MG63 (cell line): Measurements from ENCODE around the gene TERT. TPM values are rescaled to one million over a fixed set of nuclear protein-coding genes. Genes with fewer than 3 reads are reported as not detected.
A peak's percentile ranks its signal among the peaks of the same experiment; 100 is the strongest.
"Not testable (repeated sequence)": the region's sequence is repeated elsewhere in the genome, so short reads cannot be mapped to it uniquely, and the experiment has no call there.

Source experiments
- DNase-seq: peaks from one replicate; pipeline ENCODE4 v3.0.0-alpha.2; 2020
- H3K27me3 ChIP-seq: fragments of 250-450 bp; sonication (Bioruptor Pico); 2 replicates; pipeline ENCODE4 v1.5.1; 2020; ENCODE audit warnings: mild to moderate bottlenecking, moderate library complexity
- H3K36me3 ChIP-seq: fragments of 250-450 bp; sonication (Bioruptor Pico); 2 replicates; pipeline ENCODE4 v1.5.1; 2020; ENCODE audit warnings: mild to moderate bottlenecking, moderate library complexity
- H3K4me3 ChIP-seq: fragments of 250-450 bp; sonication (Bioruptor Pico); 2 replicates; pipeline ENCODE4 v1.5.1; 2020; ENCODE audit warnings: mild to moderate bottlenecking, moderate library complexity
- H3K9me3 ChIP-seq: fragments of 250-450 bp; sonication (Bioruptor Pico); 2 replicates; pipeline ENCODE4 v1.5.1; 2020; ENCODE audit warnings: mild to moderate bottlenecking, moderate library complexity
- total RNA-seq: library from RNA; depleted of rRNA; stranded (reverse); fragments of >200 nt; shearing (Covaris generic); gene quantifications from 2 replicates; pipeline ENCODE4 v1.2.3, GENCODE V29; 2014; ENCODE audit warnings: low replicate concordance

TERT gene
- total RNA-seq, 1 experiment from 2014 or later, result 2.4 TPM

DNA sequence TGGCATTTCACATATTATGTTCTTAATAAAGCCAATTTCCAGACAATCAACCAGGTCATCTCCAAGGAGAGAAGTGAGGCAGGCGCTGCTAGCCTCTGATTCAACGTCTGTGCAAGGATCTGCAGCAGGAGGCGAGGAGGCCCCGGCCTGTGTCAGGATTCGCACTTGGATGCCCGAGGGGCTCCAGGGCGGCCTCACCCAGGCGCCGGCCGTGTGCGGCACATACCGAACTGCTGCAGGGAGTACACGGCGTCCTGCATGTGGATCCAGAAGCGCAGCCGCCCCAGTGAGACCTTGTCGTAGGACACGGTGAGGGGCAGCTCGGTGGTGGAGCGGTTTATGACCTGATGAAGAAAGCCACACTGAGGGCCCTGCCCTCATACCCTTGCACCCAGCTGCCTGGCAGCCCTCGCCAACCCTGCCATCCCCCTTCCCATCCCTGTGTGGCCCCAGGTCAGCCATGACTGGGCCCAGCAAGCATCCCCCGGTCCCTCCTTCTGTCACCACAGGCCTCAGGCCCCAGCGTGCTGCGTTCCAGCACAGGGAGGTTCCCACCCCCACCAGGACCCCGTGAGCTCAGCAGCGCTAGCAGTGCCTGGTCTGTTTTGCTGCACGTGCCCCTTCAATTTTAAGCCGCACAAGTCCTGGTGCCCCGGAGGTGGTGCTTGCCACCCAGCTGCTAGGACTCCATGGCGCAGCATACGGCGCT, 40.1 kb upstream of the TERT start:
- Histone ChIP-seq H3K9me3 (no peaks in the 10 kb centered on the region), H3K4me3 (no peak overlapping the region), H3K27me3 (no peaks in the 10 kb centered on the region), H3K36me3 (peaks cover 83% of the 10 kb centered on the region)
- DNase-seq, result no peak

GRCh38 chr5:1333986-1334385, 39.1 kb upstream of the TERT start:
- no peak for DNase-seq
- Histone ChIP-seq H3K4me3 (no peak overlapping the region), H3K27me3 (no peaks in the 10 kb centered on the region), H3K9me3 (peaks cover 2% of the 10 kb centered on the region), H3K36me3 (peaks cover 86% of the 10 kb centered on the region)

DNA sequence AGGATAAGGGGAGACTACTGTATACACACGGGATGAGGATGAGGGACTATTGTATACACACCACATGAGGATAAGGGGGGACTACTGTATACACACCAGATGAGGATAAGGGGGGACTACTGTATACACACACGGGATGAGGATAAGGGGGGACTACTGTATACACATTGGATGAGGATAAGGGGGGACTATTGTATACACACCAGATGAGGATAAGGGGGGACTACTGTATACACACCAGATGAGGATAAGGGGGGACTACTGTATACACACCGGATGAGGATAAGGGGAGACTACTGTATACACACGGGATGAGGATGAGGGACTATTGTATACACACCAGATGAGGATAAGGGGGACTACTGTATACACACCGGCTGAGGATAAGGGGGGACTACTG, 38.4 kb upstream of the TERT start:
- not testable (repeated sequence) for H3K9me3 ChIP-seq, H3K4me3 ChIP-seq, H3K27me3 ChIP-seq, DNase-seq
- peaks cover 81% of the 10 kb centered on the region for H3K36me3 ChIP-seq

- Histone ChIP-seq H3K36me3 (peaks cover 74% of the 10 kb centered on the region), H3K9me3 (peaks cover 3% of the 10 kb centered on the region), H3K27me3 (no peaks in the 10 kb centered on the region), H3K4me3 (no peak overlapping the region)
- no peak for DNase-seq
Measured at GRCh38 chr5:1332461-1333001, 37.7 kb upstream of the TERT start.

GRCh38 chr5:1331861-1332405, 37.1 kb upstream of the TERT start:
- peaks cover 3% of the 10 kb centered on the region for H3K9me3 ChIP-seq
- H3K4me3 ChIP-seq, result no peak overlapping the region
- DNase-seq, result no peak
- peaks cover 68% of the 10 kb centered on the region for H3K36me3 ChIP-seq
- H3K27me3 ChIP-seq, result no peaks in the 10 kb centered on the region

DNA sequence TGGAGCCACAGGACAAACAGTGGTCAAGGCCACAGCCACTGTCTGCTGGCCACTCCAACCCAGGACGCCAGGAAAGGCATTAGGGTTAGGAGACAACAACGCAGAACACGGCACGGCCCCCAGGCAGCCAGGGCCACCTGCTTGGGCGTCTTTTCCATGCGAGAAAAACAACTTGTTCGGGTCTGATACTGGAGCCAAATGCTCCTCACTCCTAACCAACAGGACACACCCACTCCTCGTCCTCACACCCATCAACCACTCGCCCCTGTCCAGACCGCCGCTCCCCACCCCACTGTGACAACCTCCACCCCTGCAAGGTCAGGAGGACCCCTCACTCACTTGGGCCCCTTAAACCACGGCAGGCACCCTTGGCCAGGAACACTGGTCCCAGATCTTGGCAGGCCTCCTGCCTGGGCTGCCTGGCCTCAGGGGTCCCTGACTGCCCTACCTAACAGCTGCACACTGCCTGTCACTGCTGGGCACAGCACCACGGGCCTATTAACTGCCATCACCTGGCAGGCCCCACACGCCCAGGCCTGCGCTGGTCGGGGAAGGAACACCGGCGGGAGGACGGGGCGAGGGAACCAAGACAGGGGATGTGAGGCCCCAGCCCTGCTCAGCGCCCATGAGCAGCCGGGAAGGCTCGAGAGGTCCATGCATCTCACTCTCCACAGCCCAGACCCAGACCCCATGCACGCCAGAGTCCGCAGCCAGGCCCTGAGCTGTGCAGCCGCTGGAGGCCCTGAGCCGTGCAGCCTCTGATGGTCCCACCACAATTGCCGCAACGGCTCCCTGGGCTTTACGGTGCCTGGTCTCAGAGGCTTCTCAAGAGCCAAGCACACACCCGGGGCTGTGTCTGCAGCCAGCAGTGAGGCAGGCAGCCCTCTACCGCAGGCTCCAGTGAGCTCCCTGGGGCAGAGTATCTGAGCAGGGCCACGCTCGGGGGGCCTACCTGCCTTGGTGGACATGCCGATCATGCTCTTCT, 36.3 kb upstream of the TERT start:
- H3K36me3 ChIP-seq, result peaks cover 60% of the 10 kb centered on the region
- H3K4me3 ChIP-seq, result no peak overlapping the region
- no peak for DNase-seq
- H3K9me3 ChIP-seq, result peaks cover 3% of the 10 kb centered on the region
- no peaks in the 10 kb centered on the region for H3K27me3 ChIP-seq

DNA sequence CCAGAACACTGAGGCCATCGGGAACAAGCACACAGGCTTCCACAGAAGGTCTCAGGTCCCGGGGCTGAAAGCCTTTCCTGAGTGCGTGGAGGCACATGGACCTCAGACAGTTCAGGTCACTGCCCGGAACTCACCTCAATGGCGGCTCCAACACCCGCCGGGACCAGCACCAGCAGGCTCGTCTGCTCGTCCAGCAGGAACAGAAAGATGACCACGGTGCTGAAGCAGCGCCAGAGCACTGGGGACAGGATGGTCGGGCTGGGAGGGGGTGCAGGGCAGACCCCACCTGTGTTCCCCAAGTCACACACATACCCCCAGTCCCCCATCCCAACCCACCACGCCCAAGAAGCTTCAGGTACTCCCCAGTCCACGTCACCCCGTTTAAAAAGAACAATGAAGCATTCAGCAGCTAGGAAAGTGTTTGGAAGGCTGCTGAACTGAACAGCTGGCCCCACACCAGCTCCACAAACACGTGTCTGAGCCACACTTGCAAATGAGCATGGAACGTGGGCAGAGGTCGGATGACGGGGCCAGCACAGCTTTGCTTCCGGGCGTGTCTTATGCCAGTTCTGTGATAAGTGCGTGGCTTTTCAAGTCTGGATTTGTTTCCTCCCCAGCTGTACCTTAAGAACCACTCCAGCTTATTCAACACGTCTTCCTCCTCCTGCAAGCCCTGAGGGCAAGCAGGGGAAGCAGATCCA, 35.4 kb upstream of the TERT start:
- peaks cover 60% of the 10 kb centered on the region for H3K36me3 ChIP-seq
- H3K9me3 ChIP-seq, result peaks cover 3% of the 10 kb centered on the region
- no peak for DNase-seq

GRCh38 chr5:1329111-1329579, 34.3 kb upstream of the TERT start:
- no peaks in the 10 kb centered on the region for H3K27me3 ChIP-seq
- peaks cover 60% of the 10 kb centered on the region for H3K36me3 ChIP-seq
- H3K9me3 ChIP-seq, result peaks cover 3% of the 10 kb centered on the region
- no peak for DNase-seq
- H3K4me3 ChIP-seq, result no peak overlapping the region

More for the DNA sequence above, 35.4 kb upstream of the TERT start:
- H3K27me3 ChIP-seq, result no peaks in the 10 kb centered on the region
- H3K4me3 ChIP-seq, result no peak overlapping the region

DNA sequence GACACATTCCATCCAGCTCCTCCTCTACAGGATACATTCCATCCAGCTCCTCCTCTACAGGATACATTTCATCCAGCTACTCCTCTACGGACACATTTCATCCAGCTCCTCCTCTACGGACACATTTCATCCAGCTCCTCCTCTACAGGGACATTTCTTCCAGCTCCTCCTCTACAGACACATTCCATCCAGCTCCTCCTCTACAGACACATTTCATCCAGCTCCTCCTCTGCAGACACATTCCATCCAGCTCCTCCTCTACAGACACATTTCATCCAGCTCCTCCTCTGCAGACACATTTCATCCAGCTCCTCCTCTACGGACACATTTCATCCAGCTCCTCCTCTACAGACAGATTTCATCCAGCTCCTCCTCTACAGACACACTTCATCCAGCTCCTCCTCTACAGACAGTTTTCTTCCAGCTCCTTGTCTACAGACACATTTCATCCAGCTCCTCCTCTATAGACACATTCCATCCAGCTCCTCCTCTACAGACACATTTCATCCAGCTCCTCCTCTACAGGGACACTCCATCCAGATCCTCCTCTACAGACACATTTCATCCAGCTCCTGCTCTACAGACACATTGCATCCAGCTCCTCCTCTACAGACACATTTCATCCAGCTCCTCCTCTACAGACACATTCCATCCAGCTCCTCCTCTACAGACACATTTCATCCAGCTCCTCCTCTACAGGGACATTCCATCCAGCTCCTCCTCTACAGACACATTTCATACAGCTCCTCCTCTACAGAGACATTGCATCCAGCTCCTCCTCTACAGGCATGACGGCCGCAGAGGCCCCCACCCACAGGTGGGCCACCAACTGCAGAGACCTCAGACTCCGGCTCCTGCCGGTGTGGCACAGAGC, 33.6 kb upstream of the TERT start:
- H3K36me3 ChIP-seq, result peaks cover 62% of the 10 kb centered on the region
- not testable (repeated sequence) for H3K27me3 ChIP-seq, H3K4me3 ChIP-seq, H3K9me3 ChIP-seq
- peak; percentile 70 for DNase-seq

DNA sequence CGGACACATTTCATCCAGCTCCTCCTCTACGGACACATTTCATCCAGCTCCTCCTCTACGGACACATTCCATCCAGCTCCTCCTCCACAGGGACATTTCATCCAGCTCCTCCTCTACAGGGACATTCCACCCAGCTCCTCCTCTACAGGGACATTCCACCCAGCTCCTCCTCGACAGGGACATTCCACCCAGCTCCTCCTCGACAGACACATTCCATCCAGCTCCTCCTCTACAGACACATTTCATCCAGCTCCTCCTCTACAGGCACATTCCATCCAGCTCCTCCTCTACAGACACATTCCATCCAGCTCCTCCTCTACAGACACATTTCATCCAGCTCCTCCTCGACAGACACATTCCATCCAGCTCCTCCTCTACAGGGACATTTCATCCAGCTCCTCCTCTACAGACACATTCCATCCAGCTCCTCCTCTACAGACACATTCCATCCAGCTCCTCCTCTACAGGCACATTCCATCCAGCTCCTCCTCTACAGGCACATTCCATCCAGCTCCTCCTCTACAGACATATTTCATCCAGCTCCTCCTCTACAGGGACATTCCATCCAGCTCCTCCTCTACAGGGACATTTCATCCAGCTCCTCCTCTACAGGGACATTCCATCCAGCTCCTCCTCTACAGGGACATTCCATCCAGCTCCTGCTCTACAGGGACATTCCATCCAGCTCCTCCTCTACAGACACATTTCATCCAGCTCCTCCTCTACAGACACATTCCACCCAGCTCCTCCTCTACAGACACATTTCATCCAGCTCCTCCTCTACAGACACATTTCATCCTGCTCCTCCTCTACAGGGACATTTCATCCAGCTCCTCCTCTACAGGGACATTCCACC, 32.3 kb upstream of the TERT start:
- not testable (repeated sequence) for H3K4me3 ChIP-seq, H3K27me3 ChIP-seq, H3K9me3 ChIP-seq
- peaks cover 66% of the 10 kb centered on the region for H3K36me3 ChIP-seq
- peak; percentile 70 for DNase-seq

- H3K27me3 ChIP-seq, DNase-seq, H3K9me3 ChIP-seq, H3K4me3 ChIP-seq: not testable (repeated sequence)
- peaks cover 66% of the 10 kb centered on the region for H3K36me3 ChIP-seq
Measured at GRCh38 chr5:1326532-1326875, 31.6 kb upstream of the TERT start.

- DNase-seq, result peak; percentile 67
- peaks cover 66% of the 10 kb centered on the region for H3K36me3 ChIP-seq
Measured at GRCh38 chr5:1325870-1326531, 31.1 kb upstream of the TERT start.

GRCh38 chr5:1325191-1325741, 30.4 kb upstream of the TERT start:
- Histone ChIP-seq H3K27me3 (no peaks in the 10 kb centered on the region), H3K4me3 (no peak overlapping the region), H3K36me3 (peaks cover 66% of the 10 kb centered on the region), H3K9me3 (peaks cover 3% of the 10 kb centered on the region)
- DNase-seq, result no peak

More at GRCh38 chr5:1325870-1326531, 31.1 kb upstream of the TERT start:
- Histone ChIP-seq H3K27me3 (no peaks in the 10 kb centered on the region), H3K4me3 (no peak overlapping the region), H3K9me3 (peaks cover 3% of the 10 kb centered on the region)

DNA sequence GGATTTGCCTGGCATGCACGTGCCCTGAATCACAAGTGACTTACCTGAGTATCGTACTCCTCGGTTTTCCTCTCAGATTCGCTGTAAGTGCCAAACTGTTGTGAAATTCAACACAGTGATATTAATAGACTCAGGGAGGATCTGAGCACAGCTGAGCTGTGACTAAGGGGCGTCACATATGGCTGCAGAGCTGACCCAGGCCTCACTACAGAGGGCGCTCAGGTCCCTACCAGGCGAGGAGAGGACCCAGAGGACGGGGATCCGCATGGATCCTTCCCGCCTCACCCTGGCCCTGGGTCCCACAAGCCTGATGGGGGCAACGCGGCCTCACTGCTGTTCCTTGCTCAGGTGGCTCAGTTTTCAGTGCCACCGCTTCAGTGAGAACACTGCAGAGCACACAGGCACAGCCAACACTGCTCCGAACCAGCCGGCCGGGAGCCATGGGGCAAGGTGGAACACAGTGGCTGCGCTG, 29.9 kb upstream of the TERT start:
- Histone ChIP-seq H3K4me3 (no peak overlapping the region), H3K27me3 (no peaks in the 10 kb centered on the region), H3K36me3 (peaks cover 66% of the 10 kb centered on the region), H3K9me3 (peaks cover 3% of the 10 kb centered on the region)
- no peak for DNase-seq
